HG02840 (cell line): ENCODE measurements around the gene EPS8.

ENCODE experiments used
- ATAC-seq: cut with Tn5 transposase; IDR thresholded peaks from one replicate; pipeline ENCODE4 v1.9.1; 2021; ENCODE audit warnings: mild to moderate bottlenecking, moderate library complexity, moderate number of reproducible peaks; ENCODE audit not compliant: unreplicated experiment, low FRiP score

Gene EPS8

DNA sequence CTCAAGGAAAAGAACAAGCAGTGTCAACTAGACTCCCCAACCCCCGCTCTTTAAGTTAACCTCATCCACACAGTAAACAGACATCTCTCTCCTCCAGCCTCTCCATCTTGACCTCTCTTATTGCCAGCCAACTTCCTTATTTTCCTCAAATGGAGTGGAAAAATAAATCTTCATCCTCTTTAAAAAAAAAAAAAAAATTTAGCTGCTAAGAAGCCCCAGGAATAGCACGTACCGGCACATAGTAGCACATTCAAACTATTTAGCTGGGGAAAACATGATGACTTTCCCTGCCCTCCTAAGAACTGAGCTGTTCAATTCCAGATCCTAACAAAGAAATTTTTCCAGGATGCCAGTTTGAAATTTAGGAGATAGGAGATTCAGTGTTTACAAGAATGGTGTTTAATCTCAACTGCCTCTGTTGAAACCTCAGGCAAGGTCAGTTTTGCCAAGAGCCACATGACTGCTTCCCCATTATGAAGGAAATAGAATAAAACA lies 90.8 kb downstream of the EPS8 start:
- no peak for ATAC-seq

GRCh38 chr12:15697201-15697600 lies 92.0 kb downstream of the EPS8 start:
- no peak for ATAC-seq

GRCh38 chr12:15693228-15693911 lies 95.8 kb downstream of the EPS8 start:
- no peak for ATAC-seq

GRCh38 chr12:15691388-15691787 lies 97.8 kb downstream of the EPS8 start:
- no peak for ATAC-seq

DNA sequence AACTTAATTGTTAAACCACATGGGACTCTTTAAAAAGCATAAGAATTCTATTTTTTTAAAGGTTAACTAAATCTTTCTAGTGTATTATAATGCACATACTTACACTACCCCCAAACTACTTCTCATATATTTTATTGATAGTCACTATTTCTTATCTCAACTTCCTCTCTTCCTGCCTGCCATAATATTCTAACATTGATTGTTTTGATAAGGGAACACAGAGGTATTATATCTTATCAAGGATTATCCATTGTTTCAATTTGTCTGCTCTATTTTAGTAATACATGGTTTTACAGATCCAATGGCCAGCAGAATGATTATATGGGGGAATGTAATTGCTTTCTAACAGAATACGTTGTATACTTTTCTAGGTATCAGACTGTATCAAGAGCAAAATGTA lies 98.9 kb downstream of the EPS8 start:
- ATAC-seq = no peak

GRCh38 chr12:15689751-15690191 lies 99.4 kb downstream of the EPS8 start:
- no peak for ATAC-seq

GRCh38 chr12:15688838-15689625 lies 100.2 kb downstream of the EPS8 start:
- ATAC-seq = no peak

DNA sequence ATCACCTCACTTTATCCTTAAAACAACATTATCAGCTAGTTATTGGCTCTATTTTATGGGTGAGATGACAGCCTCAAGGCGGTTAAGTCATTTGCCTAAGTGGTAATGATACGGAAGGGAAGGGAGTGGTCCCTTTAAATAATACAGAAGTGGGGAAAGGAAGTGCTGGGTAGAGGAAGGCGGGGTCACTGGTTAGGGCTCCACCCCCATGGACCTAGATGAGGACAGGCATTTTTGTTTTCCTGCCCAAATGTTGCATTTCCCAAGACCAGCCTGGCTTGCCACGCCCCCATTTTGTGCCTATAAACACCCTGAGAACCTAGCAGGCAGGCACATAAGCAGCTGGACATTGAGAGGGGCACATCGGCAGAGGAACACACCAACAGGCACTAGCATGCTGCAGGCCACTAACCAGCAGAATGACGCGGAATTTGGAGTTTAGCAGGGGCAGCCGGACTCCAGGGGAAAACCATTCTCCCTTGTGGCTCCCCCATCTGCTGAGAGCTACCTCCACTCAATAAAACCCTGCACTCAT lies 100.9 kb downstream of the EPS8 start:
- no peak for ATAC-seq

DNA sequence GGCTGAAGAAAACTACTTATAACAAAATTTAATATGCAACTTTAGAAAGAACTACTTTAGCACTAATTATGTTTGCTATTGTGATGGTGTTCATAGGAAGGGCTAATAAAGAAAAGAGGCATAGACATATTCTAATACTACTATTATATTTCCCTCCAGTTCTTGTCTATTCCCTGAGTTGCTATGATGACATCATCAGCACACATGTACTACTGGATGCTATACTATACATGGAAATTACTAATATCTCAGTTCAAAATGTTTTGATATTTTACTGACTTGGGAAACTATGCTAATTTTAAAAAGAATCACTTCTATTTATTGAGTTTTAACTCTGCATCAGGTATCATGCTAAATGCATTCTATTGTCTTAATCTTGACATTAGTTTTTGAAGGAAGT lies 101.6 kb downstream of the EPS8 start:
- no peak for ATAC-seq

DNA sequence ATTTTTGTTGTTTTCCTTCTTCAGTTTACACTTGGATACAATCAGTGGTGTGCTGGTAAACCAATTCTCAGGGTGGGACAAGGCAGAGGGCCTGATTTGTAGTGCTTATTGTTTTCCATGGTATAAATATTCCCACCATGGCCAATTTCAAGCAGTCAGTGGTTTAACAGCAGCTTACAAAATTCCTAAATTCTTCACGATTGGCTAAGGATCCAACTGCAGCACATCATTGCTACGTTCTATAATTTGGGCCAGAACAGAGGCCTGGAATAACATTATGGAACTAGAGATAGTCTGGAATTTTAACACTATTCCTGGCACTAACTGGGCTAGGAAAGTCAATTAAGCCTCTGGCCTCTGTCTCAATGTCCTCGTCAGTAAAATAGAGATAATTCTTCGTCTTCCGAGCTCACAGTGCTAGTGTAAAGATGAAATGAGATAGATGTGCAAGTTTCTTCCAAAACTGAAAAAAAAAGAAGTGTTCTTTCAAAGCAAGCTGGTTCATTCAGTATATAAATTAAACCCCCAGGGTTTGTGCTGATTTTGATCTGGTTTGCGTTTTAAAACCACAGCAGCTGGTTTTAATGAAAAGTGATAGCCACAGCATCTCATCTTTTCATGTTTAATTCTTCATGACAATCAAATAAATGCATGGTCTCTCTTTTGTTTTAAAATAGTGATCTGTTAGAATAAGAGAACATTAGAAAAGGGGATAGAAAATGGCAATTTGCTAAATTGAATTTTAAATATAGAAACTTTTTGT lies 104.1 kb downstream of the EPS8 start:
- no peak for ATAC-seq

DNA sequence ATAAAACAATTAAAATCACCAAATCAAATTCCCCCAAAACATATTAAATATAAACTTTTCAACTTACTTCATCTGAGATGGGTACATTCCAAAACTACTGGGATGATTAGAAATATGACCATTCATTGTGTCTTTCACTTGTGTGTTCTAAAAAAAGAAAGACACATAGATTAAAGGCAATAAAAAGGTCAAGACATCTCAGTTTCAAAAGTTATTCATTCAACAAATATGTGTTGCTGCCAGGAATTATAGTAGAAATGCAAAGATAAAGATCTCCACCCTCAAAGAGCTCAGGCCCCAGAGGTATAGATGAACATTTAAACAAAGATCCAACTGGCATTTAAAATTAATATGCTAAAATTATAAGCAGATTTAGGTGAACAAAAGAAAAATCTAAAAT lies 106.4 kb downstream of the EPS8 start:
- no peak for ATAC-seq

DNA sequence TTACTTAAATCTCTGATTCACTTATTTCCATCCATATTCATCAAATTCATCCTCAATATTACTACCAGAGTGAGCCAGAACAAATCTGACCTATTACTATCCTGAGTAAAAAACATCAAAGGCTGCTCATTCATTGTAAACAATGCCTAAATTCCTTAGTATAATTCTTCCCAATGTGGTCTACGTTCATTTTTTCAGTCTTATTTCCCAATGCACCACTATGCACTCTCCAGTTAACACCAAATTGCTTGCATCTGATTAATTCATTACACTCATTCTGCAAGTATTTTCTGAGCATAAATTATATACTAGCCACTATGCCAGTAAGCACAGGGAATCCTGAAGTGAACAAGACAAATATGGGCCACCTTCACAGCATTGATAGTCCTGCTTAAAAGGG lies 110.0 kb downstream of the EPS8 start:
- no peak for ATAC-seq

DNA sequence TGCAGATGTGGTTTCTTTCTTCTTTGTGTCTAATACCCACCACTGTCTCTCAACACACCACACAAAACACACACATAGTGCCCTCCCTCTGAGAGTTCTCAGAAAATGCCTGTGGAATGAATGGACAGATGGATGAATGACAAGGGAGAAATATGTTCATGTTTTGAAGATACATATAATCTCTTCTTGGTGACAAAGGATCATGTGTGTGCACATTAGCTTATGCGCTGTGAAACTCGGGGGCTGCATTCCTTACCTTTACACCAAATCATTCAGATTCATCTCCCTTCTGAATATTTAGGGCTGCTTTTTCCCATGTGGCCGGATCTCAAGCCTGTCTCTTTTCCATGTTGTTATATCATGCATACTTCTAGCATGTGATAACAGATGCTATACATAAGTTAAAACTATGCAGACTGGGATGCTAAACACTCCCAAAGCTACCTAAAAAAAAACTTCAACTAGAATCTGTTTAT lies 111.4 kb downstream of the EPS8 start:
- no peak for ATAC-seq

- ATAC-seq = no peak
These were observed 112.0 kb downstream of the EPS8 start for GRCh38 chr12:15677228-15677627.

DNA sequence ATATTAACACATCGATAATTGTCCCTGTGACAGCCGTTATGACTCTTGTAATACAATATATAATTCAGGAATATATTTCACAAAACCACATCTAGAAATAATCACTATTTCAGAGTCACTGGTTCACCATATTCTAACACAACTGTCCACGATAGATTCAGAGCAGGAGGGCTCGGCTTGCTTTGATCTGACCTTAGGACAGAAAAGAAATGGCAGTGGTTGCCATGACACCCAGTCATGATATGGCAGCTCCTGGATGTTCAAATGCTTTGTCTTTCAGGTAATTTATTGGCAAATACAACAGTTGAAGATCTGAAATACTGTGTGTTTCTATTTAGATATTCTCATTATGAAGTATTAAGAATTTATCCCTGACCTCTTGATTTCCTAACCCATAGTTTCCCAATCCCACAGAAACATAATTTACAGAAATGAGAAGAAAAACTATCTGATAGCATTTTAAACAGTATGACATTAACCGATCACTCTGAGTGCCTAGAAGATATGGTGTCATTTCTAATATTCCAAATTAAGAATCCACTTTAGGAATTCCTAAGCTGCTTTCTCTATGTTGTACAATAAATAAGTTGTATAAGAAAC lies 116.4 kb downstream of the EPS8 start:
- ATAC-seq = no peak

- no peak for ATAC-seq
These were observed 118.4 kb downstream of the EPS8 start for GRCh38 chr12:15670756-15671155.

- no peak for ATAC-seq
These were observed 119.8 kb downstream of the EPS8 start for GRCh38 chr12:15669256-15669948.

DNA sequence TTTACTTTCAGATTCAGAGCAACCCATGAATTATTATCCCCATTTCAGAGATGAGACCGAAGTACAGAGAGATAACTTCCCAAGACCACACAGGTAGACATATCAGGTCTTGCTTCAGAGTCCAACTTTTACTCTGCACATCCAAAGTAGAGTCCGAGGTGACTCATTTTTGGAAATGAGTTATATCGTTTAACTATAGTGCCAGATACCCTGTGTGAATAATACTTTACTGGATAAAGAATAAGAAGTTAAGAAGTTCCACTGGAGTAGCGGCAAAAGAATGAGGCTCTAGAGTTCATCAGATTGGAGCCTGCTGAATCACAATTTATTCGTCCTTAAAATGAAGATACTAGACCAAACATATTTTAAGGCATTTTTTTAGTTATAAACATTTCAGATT lies 124.7 kb downstream of the EPS8 start:
- no peak for ATAC-seq

- ATAC-seq = no peak
These were observed 126.1 kb downstream of the EPS8 start for GRCh38 chr12:15662983-15663659.
